ENCODE results near the gene C12orf57. TPM values are rescaled to one million over a fixed set of nuclear protein-coding genes. Genes with fewer than 3 reads are reported as not detected.

C12orf57 gene
- total RNA-seq, 2 experiments from 2014 or later, result 156 to 181 TPM

- no peaks in the 10 kb centered on the region for H3K27me3 Mint-ChIP-seq
- H3K36me3 Mint-ChIP-seq (ENCODE audit: low read depth), result peaks cover 5% of the 10 kb centered on the region
- peak; percentile 91 for DNase-seq
- peaks cover 64% of the 10 kb centered on the region for H3K4me1 Mint-ChIP-seq
- H3K27ac Mint-ChIP-seq, result peak overlapping the region; percentile 96
- no peaks in the 10 kb centered on the region for H3K9me3 Mint-ChIP-seq
- ChIA-PET CTCF (interaction anchor here (0.6 to 17.8 kb wide), 16 partner anchors 9 to 169 kb away, joined by 3 to 388 read pairs (median 7); partner anchors contain the start of genes C1RL and SPSB2), POLR2A (interaction anchor here (0.6 to 4.5 kb wide), 16 partner anchors 9 to 169 kb away, joined by 3 to 36 read pairs (median 6); partner anchors contain the start of genes C1RL, SPSB2, TPI1 and USP5)
- peak overlapping the region; percentile 97 for H3K4me3 Mint-ChIP-seq
Measured at GRCh38 chr12:6943389-6943721, 467 bp upstream of the C12orf57 start.

GRCh38 chr12:6944381-6945186 lies 762 bp downstream of the C12orf57 start:
- H3K9me3 Mint-ChIP-seq, result no peaks in the 10 kb centered on the region
- peaks cover 5% of the 10 kb centered on the region for H3K36me3 Mint-ChIP-seq (ENCODE audit: low read depth)
- peak; percentile 92 for DNase-seq
- no peaks in the 10 kb centered on the region for H3K27me3 Mint-ChIP-seq
- POLR2A ChIA-PET, result interaction anchor here (0.5 to 4.5 kb wide), 17 partner anchors 8 to 168 kb away, joined by 3 to 36 read pairs (median 5); partner anchors contain the start of genes C1RL, SPSB2 and USP5
- H3K4me3 Mint-ChIP-seq, result peak overlapping the region; percentile 97
- peak overlapping the region; percentile 96 for H3K27ac Mint-ChIP-seq
- CTCF ChIA-PET, result interaction anchor here (0.6 to 17.8 kb wide), 22 partner anchors 8 to 1064 kb away, joined by 3 to 388 read pairs (median 4); partner anchors contain the start of genes C1RL, SPSB2 and ZNF384
- peaks cover 68% of the 10 kb centered on the region for H3K4me1 Mint-ChIP-seq

GRCh38 chr12:6945613-6946012 lies 1.8 kb downstream of the C12orf57 start:
- Mint-ChIP-seq H3K4me1 (peaks cover 73% of the 10 kb centered on the region), H3K4me3 (peak overlapping the region; percentile 97), H3K36me3 (ENCODE audit: low read depth) (peaks cover 5% of the 10 kb centered on the region), H3K27ac (peak overlapping the region; percentile 96), H3K27me3 (no peaks in the 10 kb centered on the region), H3K9me3 (no peaks in the 10 kb centered on the region)
- DNase-seq, result no peak
- CTCF ChIA-PET, result interaction anchor here (0.7 to 17.8 kb wide), 11 partner anchors 15 to 216 kb away, joined by 3 to 388 read pairs (median 8); partner anchors contain the start of gene C1RL
- POLR2A ChIA-PET, result interaction anchor here (1.5 to 4.5 kb wide), 4 partner anchors 12 to 162 kb away, joined by 3 to 36 read pairs (median 31); no protein-coding TSS in a partner anchor

GRCh38 chr12:6946033-6946919 lies 2.5 kb downstream of the C12orf57 start:
- POLR2A ChIA-PET, result interaction anchor here (1.5 to 4.5 kb wide), 3 partner anchors 12 to 161 kb away, joined by 3 to 36 read pairs (median 35); no protein-coding TSS in a partner anchor

GRCh38 chr12:6946920-6947374 lies 3.1 kb downstream of the C12orf57 start:
- POLR2A ChIA-PET, result interaction anchor here (4.2 to 4.5 kb wide), 2 partner anchors 11 to 15 kb away, joined by 35 to 36 read pairs; no protein-coding TSS in a partner anchor
- Mint-ChIP-seq H3K36me3 (ENCODE audit: low read depth) (peaks cover 9% of the 10 kb centered on the region), H3K27me3 (no peaks in the 10 kb centered on the region), H3K27ac (peak overlapping the region; percentile 96), H3K9me3 (no peaks in the 10 kb centered on the region), H3K4me1 (peaks cover 74% of the 10 kb centered on the region), H3K4me3 (peak overlapping the region; percentile 97)
- DNase-seq, result no peak
- CTCF ChIA-PET, result interaction anchor here (0.6 to 17.8 kb wide), 8 partner anchors 9 to 885 kb away, joined by 3 to 388 read pairs (median 4); partner anchors contain the start of genes C1RL and LPCAT3

More at GRCh38 chr12:6946033-6946919, 2.5 kb downstream of the C12orf57 start:
- H3K4me1 Mint-ChIP-seq, result peaks cover 74% of the 10 kb centered on the region
- peak overlapping the region; percentile 96 for H3K27ac Mint-ChIP-seq
- CTCF ChIA-PET, result interaction anchor here (0.6 to 17.8 kb wide), 9 partner anchors 9 to 885 kb away, joined by 3 to 388 read pairs (median 7); partner anchors contain the start of gene C1RL
- no peaks in the 10 kb centered on the region for H3K27me3 Mint-ChIP-seq
- peak overlapping the region; percentile 97 for H3K4me3 Mint-ChIP-seq
- H3K36me3 Mint-ChIP-seq (ENCODE audit: low read depth), result peaks cover 5% of the 10 kb centered on the region
- no peaks in the 10 kb centered on the region for H3K9me3 Mint-ChIP-seq
- peak; percentile 81 for DNase-seq

DNA sequence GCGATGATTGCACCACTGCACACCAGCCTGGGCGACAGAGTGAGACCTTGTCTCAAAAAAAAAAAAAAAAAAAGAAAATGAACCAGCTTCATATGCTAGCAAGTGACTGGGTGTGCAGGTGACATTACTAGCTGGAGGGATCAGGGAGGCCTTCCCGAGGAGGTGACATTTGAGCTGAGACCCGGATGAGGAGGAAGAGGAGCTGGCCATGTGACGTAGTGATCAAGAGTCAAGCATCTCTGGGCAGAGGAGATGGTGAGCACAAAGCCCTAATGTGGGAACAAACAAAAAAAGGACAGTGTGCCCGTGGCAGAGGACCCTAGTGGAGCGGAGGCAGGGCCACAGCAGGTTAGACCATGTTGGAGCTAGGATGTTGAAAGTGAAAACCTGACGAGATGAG lies 3.8 kb downstream of the C12orf57 start:
- peaks cover 13% of the 10 kb centered on the region for H3K36me3 Mint-ChIP-seq (ENCODE audit: low read depth)
- peak overlapping the region; percentile 84 for H3K27ac Mint-ChIP-seq
- peak overlapping the region; percentile 21 for H3K4me3 Mint-ChIP-seq
- no peaks in the 10 kb centered on the region for H3K9me3 Mint-ChIP-seq
- CTCF ChIA-PET, result interaction anchor here (0.6 to 17.8 kb wide), 7 partner anchors 10 to 176 kb away, joined by 3 to 388 read pairs (median 5); partner anchors contain the start of genes C1RL, LPCAT3 and SPSB2
- DNase-seq, result no peak
- POLR2A ChIA-PET, result interaction anchor here (4.5 kb wide), 1 partner anchor 10 kb away, joined by 35 read pairs; no protein-coding TSS in a partner anchor
- peaks cover 68% of the 10 kb centered on the region for H3K4me1 Mint-ChIP-seq
- H3K27me3 Mint-ChIP-seq, result no peaks in the 10 kb centered on the region

DNA sequence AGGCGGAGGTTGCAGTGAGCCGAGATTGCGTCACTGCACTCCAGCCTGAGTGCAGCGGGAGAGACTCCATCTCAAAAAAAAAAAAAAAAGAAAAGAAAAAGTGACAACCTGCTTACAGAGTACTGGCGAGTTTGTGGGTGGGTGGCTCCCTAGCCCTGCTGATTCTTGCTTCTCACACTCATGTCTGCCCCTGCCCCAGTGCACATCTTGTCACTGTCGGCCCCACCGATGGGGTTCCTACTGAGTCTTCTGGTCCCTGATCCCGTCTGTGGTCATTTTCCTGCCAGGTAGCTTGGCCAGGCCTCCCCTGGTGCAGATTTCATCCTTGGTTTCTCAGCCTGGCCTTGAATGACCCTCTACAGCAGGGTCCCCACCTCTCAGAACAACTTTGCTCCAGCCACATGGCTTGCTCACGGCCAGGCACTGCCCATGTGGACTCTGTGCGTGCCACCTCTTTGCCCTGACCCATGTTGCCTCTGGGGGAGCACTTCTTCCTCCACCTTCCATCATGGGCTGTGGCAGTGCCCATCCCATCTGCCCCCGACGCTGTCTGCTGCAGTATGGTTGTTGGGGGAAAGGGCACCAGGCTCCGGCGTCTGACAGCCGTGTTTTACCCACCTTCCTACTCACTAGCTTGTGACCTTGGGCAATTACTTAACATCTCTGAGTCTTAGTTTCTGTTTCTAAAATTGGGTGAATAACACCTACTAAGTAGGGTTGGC lies 5.2 kb downstream of the C12orf57 start:
- Mint-ChIP-seq H3K36me3 (ENCODE audit: low read depth) (peaks cover 27% of the 10 kb centered on the region), H3K4me1 (peaks cover 58% of the 10 kb centered on the region), H3K4me3 (peak overlapping the region; percentile 40), H3K27ac (peak overlapping the region; percentile 98), H3K27me3 (no peaks in the 10 kb centered on the region), H3K9me3 (no peaks in the 10 kb centered on the region)
- POLR2A ChIA-PET, result no interaction called here
- CTCF ChIA-PET, result interaction anchor here (0.6 to 17.8 kb wide), 6 partner anchors 11 to 145 kb away, joined by 4 to 388 read pairs (median 12); partner anchors contain the start of gene LPCAT3
- DNase-seq, result no peak

GRCh38 chr12:6950401-6950801 lies 6.6 kb downstream of the C12orf57 start:
- CTCF ChIA-PET, result interaction anchor here (1.0 to 17.8 kb wide), 6 partner anchors 10 to 77 kb away, joined by 3 to 388 read pairs (median 12); partner anchors contain the start of gene SPSB2
- Mint-ChIP-seq H3K27ac (peak overlapping the region; percentile 98), H3K4me3 (peak overlapping the region; percentile 100), H3K9me3 (no peaks in the 10 kb centered on the region), H3K36me3 (ENCODE audit: low read depth) (peaks cover 37% of the 10 kb centered on the region), H3K4me1 (peaks cover 64% of the 10 kb centered on the region), H3K27me3 (no peaks in the 10 kb centered on the region)
- POLR2A ChIA-PET, result interaction anchor here (1.0 kb wide), 1 partner anchor 9 kb away, joined by 3 read pairs; no protein-coding TSS in a partner anchor
- DNase-seq, result peak; percentile 50

GRCh38 chr12:6950811-6951540 lies 7.2 kb downstream of the C12orf57 start, which contains the start of gene PTPN6:
Gene PTPN6, plus strand, starts transcription at chr12:6951356. Its CDS starts 157 bp downstream, at chr12:6951513.
- no peaks in the 10 kb centered on the region for H3K9me3 Mint-ChIP-seq
- peak within 1 kb of the TSS; percentile 98 for H3K27ac Mint-ChIP-seq
- H3K4me1 Mint-ChIP-seq, result peaks cover 64% of the 10 kb centered on the region
- CTCF ChIA-PET, result interaction anchor here (0.8 to 17.8 kb wide), 7 partner anchors 9 to 125 kb away, joined by 3 to 388 read pairs (median 7); partner anchors contain the start of gene SPSB2
- H3K27me3 Mint-ChIP-seq, result no peaks in the 10 kb centered on the region
- peak within 1 kb of the TSS; percentile 100 for H3K4me3 Mint-ChIP-seq
- peak; percentile 68 for DNase-seq
- POLR2A ChIA-PET, result interaction anchor here (1.0 kb wide), 1 partner anchor 8 kb away, joined by 3 read pairs; no protein-coding TSS in a partner anchor
- peaks cover 43% of the 10 kb centered on the region for H3K36me3 Mint-ChIP-seq (ENCODE audit: low read depth)

DNA sequence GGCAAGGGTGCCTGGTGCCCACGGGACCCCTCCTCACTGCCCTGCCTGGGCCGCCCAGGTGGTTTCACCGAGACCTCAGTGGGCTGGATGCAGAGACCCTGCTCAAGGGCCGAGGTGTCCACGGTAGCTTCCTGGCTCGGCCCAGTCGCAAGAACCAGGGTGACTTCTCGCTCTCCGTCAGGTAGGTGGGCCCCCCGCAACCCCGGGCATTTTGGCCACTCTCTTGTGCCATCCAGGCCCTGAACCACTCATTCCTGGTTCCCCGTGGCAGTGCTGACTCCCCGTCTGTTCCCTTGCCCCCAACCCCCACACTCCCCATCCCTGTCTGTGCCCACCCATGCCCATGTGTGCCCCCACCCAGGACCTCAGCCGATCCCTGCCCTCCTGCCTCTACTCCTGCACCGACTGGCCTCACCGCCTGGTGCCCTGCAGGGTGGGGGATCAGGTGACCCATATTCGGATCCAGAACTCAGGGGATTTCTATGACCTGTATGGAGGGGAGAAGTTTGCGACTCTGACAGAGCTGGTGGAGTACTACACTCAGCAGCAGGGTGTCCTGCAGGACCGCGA lies 7.8 kb downstream of the C12orf57 start:
- POLR2A ChIA-PET, result interaction anchor here (0.6 to 1.2 kb wide), 4 partner anchors 8 to 461 kb away, joined by 3 to 5 read pairs (median 3); partner anchors contain the start of genes C12orf57 and RNU7-1
- no peak for DNase-seq
- CTCF ChIA-PET, result interaction anchor here (0.8 to 17.8 kb wide), 9 partner anchors 7 to 126 kb away, joined by 3 to 388 read pairs (median 7); partner anchors contain the start of genes C12orf57, RNU7-1 and SPSB2
- peaks cover 64% of the 10 kb centered on the region for H3K4me1 Mint-ChIP-seq
- H3K27ac Mint-ChIP-seq, result peak overlapping the region; percentile 98
- no peaks in the 10 kb centered on the region for H3K27me3 Mint-ChIP-seq
- peak overlapping the region; percentile 100 for H3K4me3 Mint-ChIP-seq
- no peaks in the 10 kb centered on the region for H3K9me3 Mint-ChIP-seq
- H3K36me3 Mint-ChIP-seq (ENCODE audit: low read depth), result peaks cover 50% of the 10 kb centered on the region
